GM18909 (cell line): ENCODE results near the gene AIG1.

Experiments used
- ATAC-seq: cut with Tn5 transposase; IDR thresholded peaks from one replicate; pipeline ENCODE4 v1.9.1; 2021; ENCODE audit warnings: mild to moderate bottlenecking; ENCODE audit not compliant: unreplicated experiment, poor library complexity

Gene AIG1

GRCh38 chr6:143187238-143187923 is 126.7 kb downstream of the AIG1 start:
- ATAC-seq = no peak

- no peak for ATAC-seq
These were observed 127.6 kb downstream of the AIG1 start for GRCh38 chr6:143188292-143188691.

GRCh38 chr6:143191361-143191760 is 130.7 kb downstream of the AIG1 start:
- ATAC-seq = no peak

- ATAC-seq = no peak
These were observed 132.1 kb downstream of the AIG1 start for GRCh38 chr6:143192766-143193165.

- no peak for ATAC-seq
These were observed 132.9 kb downstream of the AIG1 start for GRCh38 chr6:143193571-143194094.

GRCh38 chr6:143194095-143194589 is 133.5 kb downstream of the AIG1 start:
- no peak for ATAC-seq

- no peak for ATAC-seq
These were observed 134.7 kb downstream of the AIG1 start for GRCh38 chr6:143195349-143195845.

- no peak for ATAC-seq
These were observed 136.0 kb downstream of the AIG1 start for GRCh38 chr6:143196525-143197225.

GRCh38 chr6:143197377-143197776 is 136.7 kb downstream of the AIG1 start:
- no peak for ATAC-seq

- no peak for ATAC-seq
These were observed 137.6 kb downstream of the AIG1 start for GRCh38 chr6:143198312-143198711.

GRCh38 chr6:143199291-143199690 is 138.6 kb downstream of the AIG1 start:
- no peak for ATAC-seq

- no peak for ATAC-seq
These were observed 139.6 kb downstream of the AIG1 start for GRCh38 chr6:143200167-143200770.

- ATAC-seq = no peak
These were observed 143.4 kb downstream of the AIG1 start for GRCh38 chr6:143204045-143204444.

- no peak for ATAC-seq
These were observed 144.4 kb downstream of the AIG1 start for GRCh38 chr6:143205131-143205535.

GRCh38 chr6:143205585-143205984 is 144.9 kb downstream of the AIG1 start:
- no peak for ATAC-seq

- no peak for ATAC-seq
These were observed 145.3 kb downstream of the AIG1 start for GRCh38 chr6:143205991-143206390.

- ATAC-seq = no peak
These were observed 145.9 kb downstream of the AIG1 start for GRCh38 chr6:143206550-143206949.

- no peak for ATAC-seq
These were observed 149.7 kb downstream of the AIG1 start for GRCh38 chr6:143210420-143210819.

- no peak for ATAC-seq
These were observed 153.2 kb downstream of the AIG1 start for GRCh38 chr6:143213859-143214376.

GRCh38 chr6:143215363-143215762 is 154.7 kb downstream of the AIG1 start:
- ATAC-seq = no peak

- ATAC-seq = no peak
These were observed 155.1 kb downstream of the AIG1 start for GRCh38 chr6:143215771-143216170.
